Measurements from ENCODE around the gene TMEM233. TPM values are rescaled to one million over a fixed set of nuclear protein-coding genes. Genes with fewer than 3 reads are reported as not detected.

Gene TMEM233
- total RNA-seq, 8 experiments from 2014 or later, result 0.09 to 5.2 (median 0.28) TPM

- ATAC-seq (replicated peaks in 6 of 8), result no peak
- WGBS, 10 experiments, result 0 to 80% (median 36%) methylated on average over 1 to 9 of the region's 9 CpGs
- in situ Hi-C loops (cut with MboI; ENCODE audit: low pct_unique_long_range_greater_than_20kb in 2 of 9, low sequenced_read_pairs in 9 of 9, unreplicated experiment in 9 of 9), result loop anchor here in 1 of 9 experiments (25.0 kb wide), 1 partner anchor 1255 kb away; no protein-coding TSS in a partner anchor
- Histone ChIP-seq H3K4me3 (peak overlapping the region; percentile 21 to 99 (median 78)), H3K27ac (peak overlapping the region in 1 of 2 donors; percentile 35), H3K4me1 (replicated peaks in 1 of 2) (peaks cover 12 to 21% of the 10 kb centered on the region in 2 donors)
Measured at GRCh38 chr12:119666900-119667576, 73.5 kb downstream of the TMEM233 start.

GRCh38 chr12:119667577-119668323 lies 74.2 kb downstream of the TMEM233 start, which contains the start of gene PRKAB1:
Gene PRKAB1 (plus strand): TSS chr12:119668133. CDS start chr12:119668245, 112 bp downstream.
- H3K4me3 ChIP-seq, result peak within 1 kb of the TSS; percentile 72 to 99 (median 81)

GRCh38 chr12:119668324-119668841 lies 74.8 kb downstream of the TMEM233 start:
- ATAC-seq (replicated peaks in 6 of 8), result no peak
- Histone ChIP-seq H3K27ac (peak overlapping the region; percentile 90 to 94), H3K4me1 (replicated peaks in 1 of 2) (peaks cover 12 to 21% of the 10 kb centered on the region in 2 donors), H3K4me3 (peak overlapping the region; percentile 72 to 99 (median 81))
- 0 to 21% (median 2%) methylated on average over 1 to 11 of the region's 14 CpGs; no CpG with 5 or more reads in 2 of the 10 experiments for WGBS, 10 experiments
- in situ Hi-C loops (cut with MboI; ENCODE audit: low pct_unique_long_range_greater_than_20kb in 2 of 9, low sequenced_read_pairs in 9 of 9, unreplicated experiment in 9 of 9), result loop anchor here in 1 of 9 experiments (25.0 kb wide), 1 partner anchor 1256 kb away; no protein-coding TSS in a partner anchor

More at GRCh38 chr12:119667577-119668323, 74.2 kb downstream of the TMEM233 start, which contains the start of gene PRKAB1:
- peaks cover 12 to 21% of the 10 kb centered on the region in 2 donors for H3K4me1 ChIP-seq (replicated peaks in 1 of 2)
- WGBS, 10 experiments, result 0 to 3% (median 0%) methylated on average over 1 to 12 of the region's 69 CpGs; no CpG with 5 or more reads in 4 of the 10 experiments
- peak within 1 kb of the TSS; percentile 90 to 94 for H3K27ac ChIP-seq
- in situ Hi-C loops (cut with MboI; ENCODE audit: low pct_unique_long_range_greater_than_20kb in 2 of 9, low sequenced_read_pairs in 9 of 9, unreplicated experiment in 9 of 9), result loop anchor here in 1 of 9 experiments (25.0 kb wide), 1 partner anchor 1255 kb away; no protein-coding TSS in a partner anchor
- peak; percentile 93 to 99 (median 98) for ATAC-seq (replicated peaks in 6 of 8)

GRCh38 chr12:119669744-119670472 lies 76.3 kb downstream of the TMEM233 start:
- in situ Hi-C loops (cut with MboI; ENCODE audit: low pct_unique_long_range_greater_than_20kb in 2 of 9, low sequenced_read_pairs in 9 of 9, unreplicated experiment in 9 of 9), result loop anchor here in 1 of 9 experiments (25.0 kb wide), 1 partner anchor 1258 kb away; no protein-coding TSS in a partner anchor
- WGBS, 10 experiments, result 46 to 93% (median 87%) methylated on average over 2 to 11 of the region's 11 CpGs; no CpG with 5 or more reads in 2 of the 10 experiments
- Histone ChIP-seq H3K27ac (no peak overlapping the region), H3K4me1 (replicated peaks in 1 of 2) (peaks cover 12 to 21% of the 10 kb centered on the region in 2 donors), H3K4me3 (peak overlapping the region in 1 of 5 donors; percentile 5)
- no peak for ATAC-seq (replicated peaks in 6 of 8)

GRCh38 chr12:119671070-119671469 lies 77.5 kb downstream of the TMEM233 start:
- Histone ChIP-seq H3K4me1 (replicated peaks in 1 of 2) (peaks cover 12 to 21% of the 10 kb centered on the region in 2 donors), H3K27ac (no peak overlapping the region), H3K4me3 (no peak overlapping the region)
- ATAC-seq (replicated peaks in 6 of 8), result no peak
- in situ Hi-C loops (cut with MboI; ENCODE audit: low pct_unique_long_range_greater_than_20kb in 2 of 9, low sequenced_read_pairs in 9 of 9, unreplicated experiment in 9 of 9), result loop anchor here in 1 of 9 experiments (25.0 kb wide), 1 partner anchor 1259 kb away; no protein-coding TSS in a partner anchor
- 64 to 100% (median 92%) methylated on average over 1 to 3 of the region's 3 CpGs; no CpG with 5 or more reads in 2 of the 10 experiments for WGBS, 10 experiments

- H3K27ac ChIP-seq, result no peak overlapping the region
- in situ Hi-C loops (cut with MboI; ENCODE audit: low pct_unique_long_range_greater_than_20kb in 2 of 9, low sequenced_read_pairs in 9 of 9, unreplicated experiment in 9 of 9), result loop anchor here in 1 of 9 experiments (25.0 kb wide), 1 partner anchor 1260 kb away; no protein-coding TSS in a partner anchor
- H3K4me3 ChIP-seq, result no peak overlapping the region
- H3K4me1 ChIP-seq (replicated peaks in 1 of 2), result peaks cover 12 to 14% of the 10 kb centered on the region in 2 donors
- 87 to 100% (median 92%) methylated on average over 2 to 8 of the region's 8 CpGs; no CpG with 5 or more reads in 2 of the 10 experiments for WGBS, 10 experiments
- ATAC-seq (replicated peaks in 6 of 8), result no peak
Measured at GRCh38 chr12:119672194-119672593, 78.6 kb downstream of the TMEM233 start.

GRCh38 chr12:119673634-119674033 lies 80.1 kb downstream of the TMEM233 start:
- ATAC-seq (replicated peaks in 6 of 8), result no peak
- Histone ChIP-seq H3K27ac (no peak overlapping the region), H3K4me3 (no peak overlapping the region), H3K4me1 (replicated peaks in 1 of 2) (peaks cover 11 to 13% of the 10 kb centered on the region in 2 donors)
- in situ Hi-C loops (cut with MboI; ENCODE audit: low pct_unique_long_range_greater_than_20kb in 2 of 9, low sequenced_read_pairs in 9 of 9, unreplicated experiment in 9 of 9), result loop anchor here in 1 of 9 experiments (25.0 kb wide), 1 partner anchor 1261 kb away; no protein-coding TSS in a partner anchor
- WGBS, 10 experiments, result 75 to 100% (median 95%) methylated on average over 1 to 7 of the region's 7 CpGs; no CpG with 5 or more reads in 1 of the 10 experiments

GRCh38 chr12:119674560-119674959 lies 81.0 kb downstream of the TMEM233 start:
- H3K27ac ChIP-seq, result no peak overlapping the region
- 92 to 100% (median 96%) methylated on average over 1 to 4 of the region's 4 CpGs; no CpG with 5 or more reads in 6 of the 10 experiments for WGBS, 10 experiments
- in situ Hi-C loops (cut with MboI; ENCODE audit: low pct_unique_long_range_greater_than_20kb in 2 of 9, low sequenced_read_pairs in 9 of 9, unreplicated experiment in 9 of 9), result loop anchor here in 1 of 9 experiments (25.0 kb wide), 1 partner anchor 1262 kb away; no protein-coding TSS in a partner anchor
- no peak for ATAC-seq (replicated peaks in 6 of 8)
- peaks cover 3 to 5% of the 10 kb centered on the region in 2 donors for H3K4me1 ChIP-seq (replicated peaks in 1 of 2)
- no peak overlapping the region for H3K4me3 ChIP-seq

- ATAC-seq (replicated peaks in 6 of 8), result no peak
- Histone ChIP-seq H3K4me3 (no peak overlapping the region), H3K27ac (no peak overlapping the region), H3K4me1 (replicated peaks in 1 of 2) (no peaks in the 10 kb centered on the region)
- WGBS, 10 experiments, result 74 to 100% (median 95%) methylated on average over 3 to 9 of the region's 9 CpGs; no CpG with 5 or more reads in 3 of the 10 experiments
- in situ Hi-C loops (cut with MboI; ENCODE audit: low pct_unique_long_range_greater_than_20kb in 2 of 9, low sequenced_read_pairs in 9 of 9, unreplicated experiment in 9 of 9), result loop anchor here in 1 of 9 experiments (25.0 kb wide), 1 partner anchor 236 kb away; no protein-coding TSS in a partner anchor
Measured at GRCh38 chr12:119676022-119676421, 82.4 kb downstream of the TMEM233 start.

GRCh38 chr12:119676573-119676972 lies 83.0 kb downstream of the TMEM233 start:
- WGBS, 10 experiments, result 80 to 100% (median 95%) methylated on average over 1 to 7 of the region's 13 CpGs; no CpG with 5 or more reads in 3 of the 10 experiments
- no peaks in the 10 kb centered on the region for H3K4me1 ChIP-seq (replicated peaks in 1 of 2)
- H3K4me3 ChIP-seq, result no peak overlapping the region
- in situ Hi-C loops (cut with MboI; ENCODE audit: low pct_unique_long_range_greater_than_20kb in 2 of 9, low sequenced_read_pairs in 9 of 9, unreplicated experiment in 9 of 9), result loop anchor here in 1 of 9 experiments (25.0 kb wide), 1 partner anchor 236 kb away; no protein-coding TSS in a partner anchor
- no peak for ATAC-seq (replicated peaks in 6 of 8)
- H3K27ac ChIP-seq, result no peak overlapping the region

GRCh38 chr12:119678459-119678858 lies 84.9 kb downstream of the TMEM233 start:
- Histone ChIP-seq H3K4me1 (replicated peaks in 1 of 2) (no peaks in the 10 kb centered on the region), H3K27ac (no peak overlapping the region), H3K4me3 (no peak overlapping the region)
- WGBS, 10 experiments, result 40 to 100% (median 84%) methylated on average over 1 to 7 of the region's 7 CpGs
- in situ Hi-C loops (cut with MboI; ENCODE audit: low pct_unique_long_range_greater_than_20kb in 2 of 9, low sequenced_read_pairs in 9 of 9, unreplicated experiment in 9 of 9), result loop anchor here in 1 of 9 experiments (25.0 kb wide), 1 partner anchor 234 kb away; no protein-coding TSS in a partner anchor
- ATAC-seq (replicated peaks in 6 of 8), result no peak

All from motor neuron (in vitro differentiated cells).